KOPT-K1 (cell line): ENCODE data around the gene PRR14L.
"Not testable (repeated sequence)": the region's sequence is repeated elsewhere in the genome, so short reads cannot be mapped to it uniquely, and the experiment has no call there.

Experiments used
- H3K27ac ChIP-seq: fragments of 200-600 bp; sonication (generic); 2 replicates; pipeline ENCODE4 v1.5.1; 2016; ENCODE audit warnings: antibody characterized with exemption, mild to moderate bottlenecking, low read depth, low read length; ENCODE audit not compliant: poor library complexity, severe bottlenecking
- H3K36me3 ChIP-seq: fragments of 200-600 bp; sonication (generic); 2 replicates; pipeline ENCODE4 v1.5.1; 2017; ENCODE audit warnings: antibody characterized with exemption, mild to moderate bottlenecking, low read length, moderate library complexity; ENCODE audit not compliant: insufficient read depth
- H3K9me3 ChIP-seq: fragments of 200-600 bp; sonication (generic); 2 replicates; pipeline ENCODE4 v1.5.1; 2017; ENCODE audit warnings: antibody characterized with exemption, low read length, mild to moderate bottlenecking; ENCODE audit not compliant: insufficient read depth, poor library complexity, severe bottlenecking

PRR14L gene

DNA sequence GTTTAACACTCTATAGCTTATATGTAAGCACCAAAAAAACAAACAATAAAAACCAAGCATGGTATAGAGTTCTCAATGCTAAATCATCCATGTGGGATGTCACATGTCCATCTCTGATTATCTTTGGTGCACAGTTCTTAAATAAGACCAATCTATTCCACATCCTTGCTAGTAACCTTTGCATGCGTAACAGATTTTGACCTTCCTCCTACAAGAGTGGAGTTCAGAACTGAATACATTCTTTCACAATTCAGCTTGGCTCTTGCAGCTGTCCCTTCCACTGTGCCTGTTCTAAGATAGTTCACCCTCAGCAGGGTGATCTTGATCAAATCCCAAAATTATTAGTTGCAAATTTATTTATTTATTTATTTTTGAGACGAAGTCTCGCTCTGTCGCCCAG, 21.1 kb downstream of the PRR14L start:
- no peak overlapping the region for H3K27ac ChIP-seq
- peaks cover 77% of the 10 kb centered on the region for H3K36me3 ChIP-seq
- no peaks in the 10 kb centered on the region for H3K9me3 ChIP-seq

DNA sequence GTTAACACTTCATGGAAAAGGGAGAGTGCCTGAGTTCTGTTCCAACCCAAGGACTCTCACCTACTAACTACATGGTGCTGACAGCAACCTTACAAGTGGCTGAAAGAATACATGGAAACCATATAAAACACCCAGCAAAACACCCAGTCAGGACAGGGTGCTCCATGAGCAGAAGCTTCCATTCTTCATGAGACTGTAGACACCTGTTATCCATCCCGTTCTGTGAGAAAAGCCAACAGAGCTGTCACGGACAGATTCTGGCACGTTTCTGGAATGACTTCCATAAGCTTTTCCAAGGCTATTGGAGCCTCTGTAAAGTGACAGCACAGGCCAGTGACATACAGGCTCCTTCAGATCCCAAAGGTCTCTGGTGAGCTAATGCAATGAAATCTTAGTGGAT, 23.2 kb downstream of the PRR14L start:
- H3K36me3 ChIP-seq, result peaks cover 80% of the 10 kb centered on the region
- no peaks in the 10 kb centered on the region for H3K9me3 ChIP-seq
- H3K27ac ChIP-seq, result no peak overlapping the region

- Histone ChIP-seq H3K36me3 (peaks cover 91% of the 10 kb centered on the region), H3K27ac (no peak overlapping the region), H3K9me3 (no peaks in the 10 kb centered on the region)
These were observed 26.2 kb downstream of the PRR14L start for GRCh38 chr22:31723723-31724122.

DNA sequence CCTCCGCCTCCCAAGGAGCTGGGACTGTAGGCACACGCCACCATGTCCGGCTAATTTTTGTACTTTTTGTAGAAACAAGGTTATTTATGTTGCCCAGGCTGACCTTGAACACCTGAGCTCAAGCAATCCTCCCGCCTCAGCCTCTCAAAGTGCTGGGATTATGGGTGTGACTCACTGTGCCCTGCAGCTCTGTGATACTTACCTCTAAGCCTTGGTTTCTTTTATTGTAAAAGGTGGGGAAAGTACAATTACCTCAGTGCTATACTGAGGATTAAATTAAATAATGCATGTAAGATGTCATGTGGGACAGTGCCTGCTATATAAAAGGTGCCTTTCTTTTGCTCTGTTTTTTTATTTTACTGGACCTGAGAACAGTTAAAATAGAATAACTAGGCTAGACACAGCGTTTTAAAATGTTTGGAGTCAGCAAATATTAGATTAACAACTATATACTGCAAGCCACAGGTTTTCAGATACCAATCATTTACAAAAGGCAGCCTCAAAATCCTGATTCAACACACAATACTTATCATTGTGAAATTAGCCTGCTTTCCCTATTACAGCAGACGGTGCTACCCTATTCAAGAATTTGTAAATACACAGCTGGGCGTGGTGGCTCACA, 30.0 kb downstream of the PRR14L start:
- peaks cover 93% of the 10 kb centered on the region for H3K36me3 ChIP-seq
- no peak overlapping the region for H3K27ac ChIP-seq

DNA sequence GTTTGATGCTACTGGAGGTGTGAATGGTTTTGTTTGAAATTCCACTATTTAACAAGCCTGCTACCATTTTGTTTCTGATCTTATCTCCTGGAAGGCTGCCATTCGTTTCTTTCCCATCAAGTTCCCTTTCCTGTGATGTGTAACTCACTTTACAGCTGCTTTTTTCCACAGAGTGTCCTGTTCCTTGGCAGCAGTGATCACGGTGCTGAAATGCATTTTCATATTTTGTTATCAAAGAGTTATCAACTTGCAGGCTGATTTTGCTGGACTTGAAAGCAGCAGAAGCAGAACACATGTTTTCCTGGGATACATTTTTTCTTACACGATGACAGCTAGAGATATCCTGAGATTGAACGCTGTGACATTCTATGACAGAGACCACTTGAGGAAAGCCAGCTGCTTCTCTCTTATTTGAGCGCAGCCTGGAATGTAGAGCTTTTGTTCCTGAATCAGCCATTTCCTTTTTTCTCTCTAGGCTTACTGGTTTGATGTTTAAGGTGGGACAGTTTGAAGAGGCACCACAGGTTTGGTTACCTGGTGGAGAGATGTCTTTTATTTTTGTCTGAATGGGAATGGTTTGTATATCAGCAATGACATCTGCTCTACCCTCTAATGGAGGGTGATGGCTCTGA, 34.7 kb downstream of the PRR14L start:
- Histone ChIP-seq H3K9me3 (no peaks in the 10 kb centered on the region), H3K27ac (no peak overlapping the region), H3K36me3 (peaks cover 93% of the 10 kb centered on the region)

More for the DNA sequence above, 30.0 kb downstream of the PRR14L start:
- H3K9me3 ChIP-seq, result no peaks in the 10 kb centered on the region

DNA sequence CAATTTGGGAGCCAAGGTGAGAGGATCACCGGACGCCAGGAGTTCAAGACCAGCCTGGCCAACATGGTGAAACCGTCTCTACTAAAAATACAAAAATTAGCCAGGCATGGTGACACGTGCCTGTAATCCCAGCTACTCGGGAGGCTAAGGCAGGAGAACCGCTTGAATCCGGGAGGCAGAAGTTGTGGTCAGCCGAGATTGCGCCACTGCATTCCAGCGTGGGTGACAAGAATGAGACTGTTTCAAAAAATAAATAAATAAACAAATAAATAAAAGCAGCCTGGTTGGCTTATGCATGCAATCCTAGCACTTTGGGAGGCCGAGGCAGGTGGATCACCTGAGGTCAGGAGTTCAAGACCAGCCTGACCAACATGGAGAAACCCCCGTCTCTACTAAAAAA, 38.7 kb downstream of the PRR14L start:
- H3K36me3 ChIP-seq, result peaks cover 93% of the 10 kb centered on the region
- H3K27ac ChIP-seq, result not testable (repeated sequence)

GRCh38 chr22:31707519-31707918, 42.4 kb downstream of the PRR14L start:
- no peaks in the 10 kb centered on the region for H3K9me3 ChIP-seq
- H3K36me3 ChIP-seq, result peaks cover 87% of the 10 kb centered on the region
- H3K27ac ChIP-seq, result no peak overlapping the region

More for the DNA sequence above, 38.7 kb downstream of the PRR14L start:
- H3K9me3 ChIP-seq, result not testable (repeated sequence)

DNA sequence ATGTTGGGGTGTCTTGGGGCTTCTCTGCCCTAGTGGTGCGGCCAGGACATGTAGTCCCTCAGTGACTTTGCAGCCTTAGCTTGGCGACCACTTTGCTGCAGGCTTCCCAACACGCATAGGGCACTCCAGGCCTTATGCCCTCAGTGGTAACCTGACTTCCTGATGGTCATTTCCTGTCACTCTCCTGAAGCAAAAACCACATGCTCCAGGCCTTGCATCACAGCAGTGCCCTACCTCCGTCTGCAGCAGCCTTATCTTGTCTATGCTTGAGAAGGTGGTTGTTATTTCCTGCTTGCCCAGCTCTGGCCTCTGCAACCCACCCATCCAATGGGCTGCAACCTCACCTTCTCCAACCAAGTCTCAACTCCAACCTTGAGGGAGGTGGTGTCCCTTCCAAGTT, 54.5 kb downstream of the PRR14L start:
- Histone ChIP-seq H3K9me3 (no peaks in the 10 kb centered on the region), H3K36me3 (peaks cover 90% of the 10 kb centered on the region), H3K27ac (no peak overlapping the region)

DNA sequence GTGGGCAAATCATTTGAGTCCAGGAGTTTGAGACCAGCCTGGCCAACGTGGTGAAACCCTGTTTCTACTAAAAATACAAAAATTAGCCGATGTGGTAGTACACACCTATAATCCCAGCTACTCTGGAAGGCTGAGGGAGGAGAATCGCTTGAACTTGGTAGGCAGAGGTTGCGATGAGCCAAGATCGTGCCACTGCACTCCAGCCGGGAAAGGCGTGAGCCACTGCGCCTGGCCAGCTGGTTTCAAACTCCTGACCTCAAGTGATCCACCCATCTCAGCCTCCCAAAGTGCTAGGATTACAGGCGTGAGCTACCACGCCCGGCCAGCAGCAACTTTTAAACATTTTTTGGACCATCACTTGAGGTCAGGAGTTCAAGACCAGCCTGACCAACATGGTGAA, 55.9 kb downstream of the PRR14L start:
- H3K27ac ChIP-seq, H3K9me3 ChIP-seq: not testable (repeated sequence)
- H3K36me3 ChIP-seq, result peaks cover 82% of the 10 kb centered on the region

DNA sequence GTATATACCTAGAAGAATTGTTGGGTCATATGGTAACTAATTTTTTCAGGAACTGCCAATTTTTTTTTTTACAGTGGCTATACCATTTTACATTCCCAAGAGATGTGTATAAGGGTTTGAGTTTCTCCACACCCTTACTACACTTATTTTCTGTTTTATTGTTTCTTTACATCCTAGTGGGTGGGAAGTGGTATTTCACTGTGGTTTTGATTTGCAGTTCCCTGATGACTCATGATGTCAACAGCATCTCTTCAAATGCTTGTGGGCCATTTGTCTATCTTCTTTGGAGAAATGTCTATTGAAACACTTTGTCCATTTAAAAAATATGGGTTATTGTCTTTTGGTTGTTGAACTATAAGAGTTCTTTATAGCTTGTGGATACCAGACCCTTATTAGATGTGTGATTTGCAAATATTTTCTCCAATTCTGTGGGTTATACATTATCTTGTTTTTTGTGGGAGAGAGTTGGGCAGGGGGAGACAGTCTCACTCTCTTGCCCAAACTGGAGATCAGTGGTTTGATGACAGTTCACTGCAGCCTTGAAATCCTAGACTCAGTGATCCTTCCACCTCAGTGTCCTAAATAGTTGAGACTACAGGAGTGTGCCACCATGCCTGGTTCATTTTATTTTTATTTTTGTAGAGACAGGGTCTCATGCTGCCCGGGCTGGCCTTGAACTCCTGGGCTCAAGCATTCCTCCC, 57.6 kb downstream of the PRR14L start:
- Histone ChIP-seq H3K9me3 (no peaks in the 10 kb centered on the region), H3K36me3 (peaks cover 80% of the 10 kb centered on the region), H3K27ac (no peak overlapping the region)

- H3K36me3 ChIP-seq, result peaks cover 80% of the 10 kb centered on the region
- H3K27ac ChIP-seq, result no peak overlapping the region
- no peaks in the 10 kb centered on the region for H3K9me3 ChIP-seq
These were observed 58.5 kb downstream of the PRR14L start for GRCh38 chr22:31691408-31691807.

DNA sequence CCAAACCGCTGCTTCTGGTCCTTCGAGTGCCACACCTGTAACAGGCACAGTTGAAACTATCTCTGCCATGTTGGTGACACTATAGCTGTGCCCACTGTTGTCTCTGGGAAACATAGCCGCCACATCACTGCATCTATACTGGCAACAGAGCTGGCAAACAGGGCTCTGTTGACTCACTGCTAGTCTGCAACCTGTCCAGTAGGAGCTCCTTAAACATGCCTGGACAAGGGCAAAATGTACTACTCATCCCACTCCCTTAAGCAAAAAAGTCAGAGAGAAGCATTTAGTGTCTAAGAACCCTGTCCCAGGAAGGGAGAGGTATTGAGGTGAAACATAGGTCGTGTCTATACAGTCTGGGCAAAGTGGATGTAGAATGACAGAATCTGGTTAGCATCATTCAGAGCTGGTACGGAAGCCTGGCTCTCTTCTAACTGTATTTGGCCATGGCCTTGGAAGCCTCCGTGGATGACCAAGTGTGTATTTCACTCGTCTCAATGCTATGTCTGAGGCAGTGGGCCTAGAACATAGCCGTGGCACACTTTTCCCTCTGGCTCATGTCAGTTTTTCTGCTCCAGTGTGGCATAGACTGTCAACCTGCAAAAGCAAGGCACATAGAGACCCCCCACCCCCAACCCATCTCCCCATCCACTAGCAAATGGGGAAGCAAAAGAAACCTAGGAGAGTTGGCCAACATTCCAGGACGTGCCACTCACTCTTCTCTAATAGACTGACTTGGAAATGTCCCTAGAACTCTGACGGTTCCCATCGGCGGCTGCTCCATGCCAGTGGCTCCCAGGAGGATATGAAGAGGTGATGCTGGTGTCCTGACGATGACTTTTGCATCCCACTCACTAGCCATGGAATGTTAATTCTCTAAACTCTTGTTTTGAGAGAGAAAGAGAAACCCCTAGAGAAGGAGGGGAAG, 66.5 kb downstream of the PRR14L start:
- no peaks in the 10 kb centered on the region for H3K9me3 ChIP-seq
- no peak overlapping the region for H3K27ac ChIP-seq
- peaks cover 67% of the 10 kb centered on the region for H3K36me3 ChIP-seq

DNA sequence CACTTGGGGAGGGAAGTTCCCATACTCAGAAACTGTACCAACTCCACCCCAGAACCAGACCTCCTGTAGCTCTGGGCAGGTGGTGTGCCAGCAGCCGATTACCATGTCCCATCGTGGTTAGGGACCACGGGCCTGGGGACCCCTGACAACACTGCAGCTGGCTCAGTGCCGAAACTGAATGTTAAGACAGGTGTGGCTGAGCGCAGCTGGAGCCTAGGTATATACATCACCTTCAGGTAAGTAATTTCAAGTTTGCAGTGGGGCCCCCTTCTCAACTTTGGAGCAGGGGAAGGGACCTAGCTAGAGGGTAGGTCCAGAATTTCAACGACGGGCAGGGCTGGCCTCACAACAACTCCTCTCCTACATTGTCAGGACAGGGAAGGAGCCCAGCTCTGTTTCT, 67.2 kb downstream of the PRR14L start:
- no peak overlapping the region for H3K27ac ChIP-seq
- H3K9me3 ChIP-seq, result no peaks in the 10 kb centered on the region

GRCh38 chr22:31681349-31682345, 68.3 kb downstream of the PRR14L start:
- Histone ChIP-seq H3K9me3 (no peaks in the 10 kb centered on the region), H3K36me3 (peaks cover 49% of the 10 kb centered on the region), H3K27ac (no peak overlapping the region)

More for the DNA sequence above, 67.2 kb downstream of the PRR14L start:
- peaks cover 60% of the 10 kb centered on the region for H3K36me3 ChIP-seq
